Breast epithelium (tissue), 4 donors: ENCODE data around the gene KIF26B. TPM values are rescaled to one million over a fixed set of nuclear protein-coding genes. Genes with fewer than 3 reads are reported as not detected.

Source experiments
- DNase-seq, 2 donors: peaks; one replicate each; pipeline ENCODE4 v3.0.0-alpha.2; 2019; ENCODE audit warnings: low spot score in 2 of 2
- H3K27ac ChIP-seq, 2 donors: fragments of 200-600 bp; sonication (generic) in 1 of 2; one replicate each; pipeline ENCODE4 v1.5.1; 2016 to 2019; ENCODE audit warnings: mild to moderate bottlenecking in 1 of 2
- H3K27me3 ChIP-seq, 2 donors: fragments of 200-600 bp; sonication (generic) in 1 of 2; one replicate each; pipeline versions ENCODE4 v1.5.1 to v1.6.0; 2017 to 2019; ENCODE audit warnings: control low read depth in 1 of 2, mild to moderate bottlenecking in 1 of 2
- H3K36me3 ChIP-seq: fragments of 200-600 bp; one replicate; pipeline ENCODE4 v1.5.1; 2019
- H3K4me1 ChIP-seq, 2 donors: fragments of 200-600 bp; sonication (generic); one replicate each; pipeline ENCODE4 v1.5.1; 2016 to 2019; ENCODE audit warnings: control low read depth in 1 of 2
- H3K4me3 ChIP-seq, 3 donors: fragments of 200-600 bp; sonication (generic); 1 replicate in 2 of 3; 2 replicates in 1 of 3; pipeline ENCODE4 v1.5.1; 2016 to 2019; ENCODE audit warnings: mild to moderate bottlenecking in 3 of 3, moderate library complexity in 2 of 3
- H3K9me3 ChIP-seq, 2 donors: fragments of 200-600 bp; sonication (generic) in 1 of 2; one replicate each; pipeline ENCODE4 v1.5.1; 2016 to 2019; ENCODE audit warnings: control low read depth in 1 of 2
- CTCF ChIP-seq, 3 donors: fragments of 450-650 bp; IDR thresholded peaks; one replicate each; pipeline ENCODE4 v1.5.1; 2016 to 2017; ENCODE audit warnings: antibody characterized with exemption in 3 of 3, mild to moderate bottlenecking in 3 of 3, moderate library complexity in 3 of 3
- POLR2A ChIP-seq: fragments of 450-650 bp; IDR thresholded peaks from one replicate; pipeline ENCODE4 v1.6.1; 2016; ENCODE audit warnings: antibody characterized with exemption, mild to moderate bottlenecking, moderate library complexity
- POLR2AphosphoS5 ChIP-seq, 3 donors: sonication (generic); formaldehyde crosslinking; IDR thresholded peaks; one replicate each; pipeline ENCODE4 v1.6.1; 2017; ENCODE audit warnings: antibody characterized with exemption in 3 of 3
- intact Hi-C: fragments of 100-400 bp; cut with DNase I; formaldehyde crosslinking; loops from one replicate; pipeline ENCODE4 v1.15.1; 2023; ENCODE audit warnings: low total_unique reads
- total RNA-seq, 3 donors: library from RNA; depleted of rRNA; stranded (reverse); fragments of >200 nt; gene quantifications; one replicate each; pipeline ENCODE4 v1.1.0, GENCODE V29; 2016

KIF26B gene
- total RNA-seq, 3 donors from 2014 or later: 0.32 to 1.0 (median 0.33) TPM

DNA sequence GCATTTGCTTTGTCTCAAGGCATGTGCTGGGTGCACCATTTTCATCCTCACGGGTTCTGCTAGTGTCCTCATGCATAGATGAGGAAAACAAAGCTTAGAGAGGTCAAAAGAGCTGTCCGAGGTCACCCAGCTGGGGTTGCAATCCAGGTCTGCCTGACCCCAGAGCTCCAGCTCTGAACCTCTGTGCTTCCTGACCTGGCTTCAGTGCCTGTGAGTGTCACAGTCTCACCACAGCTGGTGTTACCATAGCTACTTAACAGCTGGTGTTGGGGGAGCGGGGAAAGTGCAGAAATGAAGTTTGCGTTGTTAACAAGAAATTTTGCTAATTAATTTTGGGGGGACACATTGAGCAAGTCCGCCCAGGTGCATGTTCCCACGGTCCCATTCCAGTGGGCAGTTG, 328.5 kb downstream of the KIF26B start:
- Histone ChIP-seq H3K9me3 (no peaks in the 10 kb centered on the region), H3K36me3 (no peaks in the 10 kb centered on the region), H3K27ac (no peak overlapping the region), H3K4me3 (no peak overlapping the region), H3K27me3 (no peaks in the 10 kb centered on the region), H3K4me1 (no peaks in the 10 kb centered on the region)
- TF ChIP-seq POLR2A: no peak
- TF ChIP-seq POLR2AphosphoS5 (IDR thresholded peaks at IDR 0.05): no peak
- TF ChIP-seq CTCF (IDR thresholded peaks at IDR 0.05): no peak
- intact Hi-C loops: no loop called here
- DNase-seq: no peak

DNA sequence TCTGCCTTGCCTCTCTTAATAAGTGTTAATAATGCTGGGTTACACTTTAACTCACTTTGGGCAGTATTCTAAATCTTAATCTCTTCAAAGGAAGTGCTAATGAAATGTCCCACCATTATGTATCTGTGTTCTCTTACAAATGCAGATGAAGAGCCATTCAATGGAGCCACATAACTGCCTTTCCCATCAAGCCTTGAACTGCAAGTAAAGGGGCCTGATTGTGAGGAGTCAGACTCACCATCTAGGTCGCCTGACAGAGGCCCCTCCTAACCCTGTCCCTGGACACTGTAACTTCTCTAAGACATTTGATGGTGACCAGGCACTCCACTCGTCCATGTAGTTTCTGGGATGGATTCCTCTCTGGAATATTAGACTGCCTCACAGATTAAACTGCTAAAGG, 329.4 kb downstream of the KIF26B start:
- DNase-seq: no peak
- intact Hi-C loops: no loop called here
- no peaks in the 10 kb centered on the region for H3K27me3 ChIP-seq
- no peak overlapping the region for H3K4me3 ChIP-seq
- TF ChIP-seq POLR2A (no peak), POLR2AphosphoS5 (IDR thresholded peaks at IDR 0.05) (no peak), CTCF (IDR thresholded peaks at IDR 0.05) (no peak)
- H3K36me3 ChIP-seq: no peaks in the 10 kb centered on the region
- H3K27ac ChIP-seq: no peak overlapping the region
- H3K9me3 ChIP-seq: no peaks in the 10 kb centered on the region
- H3K4me1 ChIP-seq: no peaks in the 10 kb centered on the region

DNA sequence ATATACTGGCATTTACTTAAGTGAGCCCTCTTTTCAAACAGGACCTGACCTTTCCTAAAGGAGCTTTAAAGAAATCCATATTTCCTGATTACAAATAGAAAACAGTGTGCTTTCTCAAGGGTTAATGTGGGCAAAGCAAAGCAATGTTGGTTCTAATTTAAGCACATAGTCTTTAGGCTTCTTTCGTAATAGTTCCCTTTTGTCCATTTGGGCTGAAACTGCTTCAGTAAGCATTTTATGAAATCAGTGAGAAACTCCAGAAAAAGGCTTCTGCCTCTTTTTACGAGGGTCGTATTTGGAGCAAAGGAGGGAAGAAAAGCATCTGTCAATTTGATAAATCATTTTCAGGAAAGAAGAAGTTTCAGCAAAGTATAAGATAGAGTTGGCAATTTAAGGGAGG, 331.2 kb downstream of the KIF26B start:
- TF ChIP-seq POLR2A: no peak
- no peak for TF ChIP-seq POLR2AphosphoS5 (IDR thresholded peaks at IDR 0.05)
- no peak for TF ChIP-seq CTCF (IDR thresholded peaks at IDR 0.05)
- intact Hi-C loops: no loop called here
- H3K4me3 ChIP-seq: no peak overlapping the region

DNA sequence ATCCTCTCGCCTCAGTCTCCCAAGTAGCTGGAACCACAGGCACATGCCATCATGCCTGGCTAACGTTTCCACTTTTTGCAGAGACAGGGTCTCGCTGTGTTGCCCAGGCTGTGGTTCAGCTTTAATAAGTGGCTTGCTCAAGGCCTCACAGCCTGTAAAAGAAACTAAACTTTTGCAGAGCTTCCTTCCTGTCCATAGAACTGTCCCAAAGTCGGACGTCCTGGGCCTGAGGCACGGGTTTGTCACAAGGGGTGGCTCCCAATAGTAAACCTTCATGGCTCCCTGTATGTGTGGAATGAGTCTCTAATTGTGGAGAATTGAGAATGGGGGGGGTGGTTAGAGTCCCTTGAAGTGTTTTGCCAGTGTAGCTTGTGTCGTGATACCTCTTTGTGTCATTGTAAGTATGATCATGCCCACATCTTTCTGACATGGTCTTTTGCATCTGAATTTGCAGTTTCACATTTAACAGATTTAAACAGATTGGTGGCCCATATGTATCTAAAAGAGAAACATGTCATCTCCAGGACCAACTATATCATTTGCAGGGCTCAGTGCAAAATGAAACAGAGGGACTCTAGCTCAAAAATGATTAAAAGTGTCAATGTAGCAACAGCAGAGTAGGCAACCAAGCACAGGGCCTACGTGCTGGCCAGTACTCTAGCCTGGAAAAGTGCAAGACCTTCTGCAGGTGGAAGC, 332.1 kb downstream of the KIF26B start:
- TF ChIP-seq CTCF (IDR thresholded peaks at IDR 0.05) (no peak), POLR2AphosphoS5 (IDR thresholded peaks at IDR 0.05) (no peak), POLR2A (no peak)
- no peak overlapping the region for H3K4me3 ChIP-seq
- H3K9me3 ChIP-seq: no peaks in the 10 kb centered on the region
- H3K27ac ChIP-seq: no peak overlapping the region
- H3K36me3 ChIP-seq: no peaks in the 10 kb centered on the region
- H3K4me1 ChIP-seq: no peaks in the 10 kb centered on the region
- DNase-seq: no peak
- intact Hi-C loops: no loop called here
- H3K27me3 ChIP-seq: no peaks in the 10 kb centered on the region

More for the DNA sequence above, 331.2 kb downstream of the KIF26B start:
- H3K9me3 ChIP-seq: no peaks in the 10 kb centered on the region
- H3K36me3 ChIP-seq: no peaks in the 10 kb centered on the region
- no peak overlapping the region for H3K27ac ChIP-seq
- H3K27me3 ChIP-seq: no peaks in the 10 kb centered on the region
- H3K4me1 ChIP-seq: no peaks in the 10 kb centered on the region
- DNase-seq: no peak

DNA sequence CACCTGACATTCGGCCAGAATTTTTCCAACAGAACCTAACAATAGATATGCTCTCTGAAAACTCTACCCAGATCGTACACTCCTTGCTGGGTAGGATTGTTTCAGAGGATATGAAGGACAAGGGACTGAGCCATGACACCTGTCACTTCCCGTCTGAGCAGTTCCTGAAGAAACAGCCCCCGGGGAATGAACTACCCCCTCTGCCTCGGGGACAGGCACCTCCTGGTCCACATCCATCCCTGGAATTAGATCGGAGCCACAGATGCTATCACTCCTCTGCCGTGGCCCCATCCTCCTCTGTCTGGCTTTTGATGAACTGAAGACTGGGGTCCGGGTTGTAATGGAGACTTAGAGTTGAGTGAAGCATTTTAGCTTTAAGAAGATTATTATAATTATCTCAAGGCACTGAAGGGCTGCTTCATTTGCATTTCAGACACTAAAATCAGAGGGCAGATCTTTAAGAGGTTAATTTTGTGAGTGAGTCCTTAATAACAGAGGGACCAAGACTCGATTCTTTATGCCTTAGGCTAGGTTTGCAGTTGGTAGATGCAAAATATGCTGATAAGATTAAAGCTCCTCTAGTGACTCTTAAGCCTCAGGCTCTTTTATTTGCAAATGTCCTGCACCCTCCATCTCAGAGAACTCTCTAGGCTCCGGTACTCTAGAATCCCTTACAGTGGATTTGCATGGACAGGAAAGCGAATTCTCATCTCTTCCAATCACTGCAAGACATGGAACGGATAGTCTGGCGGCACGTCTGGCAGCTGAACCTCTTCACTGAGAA, 333.8 kb downstream of the KIF26B start:
- Histone ChIP-seq H3K4me1 (no peaks in the 10 kb centered on the region), H3K9me3 (no peaks in the 10 kb centered on the region), H3K27ac (no peak overlapping the region), H3K27me3 (no peaks in the 10 kb centered on the region), H3K4me3 (no peak overlapping the region), H3K36me3 (no peaks in the 10 kb centered on the region)
- intact Hi-C loops: no loop called here
- DNase-seq: no peak
- TF ChIP-seq POLR2AphosphoS5 (IDR thresholded peaks at IDR 0.05) (no peak), CTCF (IDR thresholded peaks at IDR 0.05) (no peak), POLR2A (no peak)
